Panc1 (cell line): ENCODE measurements around the gene MCOLN1. TPM values are rescaled to one million over a fixed set of nuclear protein-coding genes. Genes with fewer than 3 reads are reported as not detected.

Experiments
- ATAC-seq: fragments of 200-7000 bp; cut with Tn5 transposase; 2 replicates; pipeline ENCODE4 v1.9.1; 2020; ENCODE audit warnings: mild to moderate bottlenecking, moderate library complexity
- BruUV-seq: library from RNA; stranded (reverse); fragments of 400-500 nt; replicated peaks from 2 replicates; lab custom pipeline; 2021; lab: Mats Ljungman, UMichigan
- CTCF ChIA-PET: fragments of 300-600 bp; sonication (Branson Sonifier 250); formaldehyde crosslinking; loops from one replicate; lab custom pipeline; 2022; ENCODE audit warnings: antibody characterized with exemption; lab: Charles Lee
- POLR2A ChIA-PET: fragments of 300-600 bp; sonication (Branson Sonifier 250); formaldehyde crosslinking; loops from one replicate; lab custom pipeline; 2022; ENCODE audit warnings: antibody characterized with exemption; lab: Charles Lee
- DNase-seq: peaks from one replicate; pipeline ENCODE4 v3.0.0-alpha.2; 2010; ENCODE audit warnings: low read depth, low spot score
- H3K27ac ChIP-seq: 2 replicates; pipeline ENCODE4 v1.5.1; 2011; ENCODE audit warnings: mild to moderate bottlenecking, low read length, inconsistent platforms
- H3K27me3 ChIP-seq: fragments of 200-500 bp; sonication (Bioruptor generic); 2 replicates; pipeline ENCODE4 v1.6.0; 2014; ENCODE audit warnings: low read length, inconsistent platforms; ENCODE audit not compliant: control insufficient read depth, insufficient read depth
- H3K36me3 ChIP-seq: fragments of 200-500 bp; sonication (Bioruptor generic); 2 replicates; pipeline ENCODE4 v1.5.1; 2014; ENCODE audit warnings: inconsistent platforms, mild to moderate bottlenecking, low read length, moderate library complexity; ENCODE audit not compliant: control insufficient read depth, insufficient read depth
- H3K4me1 ChIP-seq: 2 replicates; pipeline ENCODE4 v1.5.1; 2011; ENCODE audit warnings: inconsistent platforms, mild to moderate bottlenecking, low read length, moderate library complexity; ENCODE audit not compliant: control insufficient read depth, insufficient read depth
- H3K4me3 ChIP-seq, 2 experiments: 2 replicates each; pipeline ENCODE4 v1.5.1; 2011 to 2012; ENCODE audit warnings: low read depth in 2 of 2, low read length in 2 of 2, mild to moderate bottlenecking in 2 of 2, inconsistent platforms in 1 of 2, moderate library complexity in 1 of 2
- H3K9me3 ChIP-seq: fragments of 200-500 bp; sonication (Bioruptor generic); 2 replicates; pipeline ENCODE4 v1.5.1; 2014; ENCODE audit warnings: low read depth, mild to moderate bottlenecking, inconsistent platforms, low read length, moderate library complexity; ENCODE audit not compliant: control insufficient read depth, insufficient read depth
- CTCF ChIP-seq: fragments of 450-650 bp; IDR thresholded peaks from 2 replicates; pipeline ENCODE4 v1.5.1; 2017; ENCODE audit warnings: mild to moderate bottlenecking
- POLR2AphosphoS5 ChIP-seq: IDR thresholded peaks from 2 replicates; pipeline ENCODE4 v1.6.1; 2012; ENCODE audit warnings: mild to moderate bottlenecking, low read depth, low read length, moderate library complexity
- REST ChIP-seq, 2 experiments: IDR thresholded peaks; 2 replicates each; pipeline ENCODE4 v1.6.1; 2011 to 2012; ENCODE audit warnings: low read depth in 2 of 2, control low read depth in 1 of 2, low read length in 1 of 2, mild to moderate bottlenecking in 1 of 2, moderate library complexity in 1 of 2; ENCODE audit not compliant: insufficient read depth in 1 of 2
- SIN3A ChIP-seq: IDR thresholded peaks from 2 replicates; pipeline ENCODE4 v1.6.1; 2012; ENCODE audit warnings: low read depth, mild to moderate bottlenecking, low read length, moderate library complexity, borderline replicate concordance; ENCODE audit not compliant: insufficient read depth
- TCF7L2 ChIP-seq: IDR thresholded peaks from 2 replicates; pipeline ENCODE4 v1.6.1; 2011; ENCODE audit warnings: mild to moderate bottlenecking, low read depth, low read length, inconsistent platforms
- in situ Hi-C: cut with HindIII; loops from 2 replicates; pipeline ENCODE4 v1.10.0; 2016; ENCODE audit warnings: low sequenced_read_pairs, low pct_unique_long_range_greater_than_20kb
- intact Hi-C: fragments of 100-400 bp; cut with micrococcal nuclease; formaldehyde crosslinking; loops from one replicate; pipeline ENCODE4 v1.10.0; 2022; ENCODE audit not compliant: unreplicated experiment
- total RNA-seq: library from RNA; stranded (reverse); gene quantifications from one replicate; pipeline ENCODE4 v1.2.1, GENCODE V29; 2021; ENCODE audit not compliant: unreplicated experiment

Gene MCOLN1
- total RNA-seq, 1 experiment from 2014 or later: 28.0 TPM

GRCh38 chr19:7556696-7557315, 34.4 kb downstream of the MCOLN1 start:
- ChIA-PET POLR2A (no interaction called here), CTCF (no interaction called here)
- no peak for ATAC-seq
- H3K36me3 ChIP-seq: no peaks in the 10 kb centered on the region
- BruUV-seq: no TSS peak
- in situ Hi-C loops (no loop called here), intact Hi-C loops (no loop called here)
- H3K27ac ChIP-seq: no peak overlapping the region
- TF ChIP-seq POLR2AphosphoS5: no peak
- TF ChIP-seq REST (IDR thresholded peaks at IDR 0.05; ENCODE audit: insufficient read depth in 1 of 2, low read depth in 2 of 2, low read length in 1 of 2): no peak
- TF ChIP-seq SIN3A: no peak
- no peak for TF ChIP-seq TCF7L2
- TF ChIP-seq CTCF: no peak
- no peaks in the 10 kb centered on the region for H3K9me3 ChIP-seq
- H3K27me3 ChIP-seq: no peaks in the 10 kb centered on the region
- no peak for DNase-seq
- no peak overlapping the region for H3K4me3 ChIP-seq
- H3K4me1 ChIP-seq: no peaks in the 10 kb centered on the region

GRCh38 chr19:7558667-7559066, 36.2 kb downstream of the MCOLN1 start:
- CTCF ChIA-PET: no interaction called here
- H3K27ac ChIP-seq: no peak overlapping the region
- no peak overlapping the region for H3K4me3 ChIP-seq
- POLR2A ChIA-PET: no interaction called here
- DNase-seq: no peak
- no peak for ATAC-seq
- no TSS peak for BruUV-seq
- no peaks in the 10 kb centered on the region for H3K9me3 ChIP-seq
- in situ Hi-C loops: no loop called here
- no peaks in the 10 kb centered on the region for H3K4me1 ChIP-seq
- TF ChIP-seq TCF7L2 (no peak), SIN3A (no peak), CTCF (no peak), REST (IDR thresholded peaks at IDR 0.05; ENCODE audit: insufficient read depth in 1 of 2, low read depth in 2 of 2, low read length in 1 of 2) (no peak), POLR2AphosphoS5 (no peak)
- no peaks in the 10 kb centered on the region for H3K27me3 ChIP-seq
- intact Hi-C loops: no loop called here
- H3K36me3 ChIP-seq: no peaks in the 10 kb centered on the region
